ENCODE data around the gene PTPRG. TPM values are rescaled to one million over a fixed set of nuclear protein-coding genes. Genes with fewer than 3 reads are reported as not detected.

PTPRG gene
- total RNA-seq, 1 donor = 41.0 TPM

- no peak for DNase-seq (ENCODE audit: low read depth)
- no peak overlapping the region for H3K4me3 ChIP-seq (ENCODE audit: low read depth, low read length)
- no peak for TF ChIP-seq CTCF (IDR thresholded peaks at IDR 0.05; ENCODE audit: insufficient read depth, low read depth, low read length)
These were observed 540.1 kb downstream of the PTPRG start for GRCh38 chr3:62101488-62101887.

GRCh38 chr3:62103531-62103930, 542.2 kb downstream of the PTPRG start:
- no peak for DNase-seq (ENCODE audit: low read depth)
- no peak for TF ChIP-seq CTCF (IDR thresholded peaks at IDR 0.05; ENCODE audit: insufficient read depth, low read depth, low read length)
- no peak overlapping the region for H3K4me3 ChIP-seq (ENCODE audit: low read depth, low read length)

- peak; percentile 34 for TF ChIP-seq CTCF (IDR thresholded peaks at IDR 0.05; ENCODE audit: insufficient read depth, low read depth, low read length)
- H3K4me3 ChIP-seq (ENCODE audit: low read depth, low read length) = no peak overlapping the region
- peak; percentile 95 for DNase-seq (ENCODE audit: low read depth)
These were observed 548.2 kb downstream of the PTPRG start for GRCh38 chr3:62109534-62109933.

GRCh38 chr3:62110443-62111225, 549.3 kb downstream of the PTPRG start:
- no peak for TF ChIP-seq CTCF (IDR thresholded peaks at IDR 0.05; ENCODE audit: insufficient read depth, low read depth, low read length)
- no peak overlapping the region for H3K4me3 ChIP-seq (ENCODE audit: low read depth, low read length)
- DNase-seq (ENCODE audit: low read depth) = no peak

GRCh38 chr3:62113092-62113491, 551.7 kb downstream of the PTPRG start:
- no peak overlapping the region for H3K4me3 ChIP-seq (ENCODE audit: low read depth, low read length)
- no peak for TF ChIP-seq CTCF (IDR thresholded peaks at IDR 0.05; ENCODE audit: insufficient read depth, low read depth, low read length)
- DNase-seq (ENCODE audit: low read depth) = no peak

GRCh38 chr3:62114763-62115162, 553.4 kb downstream of the PTPRG start:
- no peak for TF ChIP-seq CTCF (IDR thresholded peaks at IDR 0.05; ENCODE audit: insufficient read depth, low read depth, low read length)
- H3K4me3 ChIP-seq (ENCODE audit: low read depth, low read length) = no peak overlapping the region
- DNase-seq (ENCODE audit: low read depth) = peak; percentile 28
